ENCODE results near the gene DLX3.

The DLX3 gene

DNA sequence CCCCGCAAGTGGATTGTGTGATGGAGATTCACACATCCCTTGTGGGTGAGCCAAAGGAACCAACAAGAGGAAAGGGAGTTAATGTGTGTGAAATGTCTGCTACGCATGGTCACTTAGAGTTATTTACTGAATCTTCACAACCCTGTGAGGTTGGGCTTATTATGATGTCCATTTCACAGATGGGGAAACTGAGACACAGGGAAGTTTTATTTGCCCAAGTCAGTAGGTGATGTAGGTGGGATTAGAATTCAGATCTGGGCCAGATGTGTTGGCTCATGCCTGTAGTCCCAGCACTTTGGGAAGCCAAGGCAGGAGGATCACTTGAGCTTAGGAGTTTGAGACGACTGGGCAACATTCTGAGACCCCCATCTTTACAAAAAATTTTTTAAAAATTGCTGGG lies 37.7 kb downstream of the DLX3 start:
- no peak for DNase-seq (ENCODE audit: low read depth)

DNA sequence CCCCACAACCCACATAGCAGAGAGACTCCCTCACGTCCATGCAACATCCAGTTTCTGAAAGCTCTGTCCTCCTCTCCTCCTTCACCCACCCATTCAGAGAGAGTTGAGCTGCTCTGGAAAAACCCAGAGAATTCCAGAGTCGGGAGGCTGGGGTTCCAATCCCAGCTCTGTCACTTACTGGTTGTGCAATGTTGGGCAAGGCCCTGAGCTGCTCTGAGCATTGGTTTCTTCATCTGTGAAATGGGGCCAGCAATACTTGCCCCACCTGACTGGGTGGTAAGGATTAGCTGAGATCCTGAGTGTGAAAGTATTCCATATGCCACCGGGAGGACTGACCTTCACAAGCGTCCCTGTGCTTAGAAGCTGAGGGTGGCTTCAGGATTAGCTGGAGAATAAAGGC lies 38.2 kb downstream of the DLX3 start:
- DNase-seq (ENCODE audit: low read depth) = no peak

DNA sequence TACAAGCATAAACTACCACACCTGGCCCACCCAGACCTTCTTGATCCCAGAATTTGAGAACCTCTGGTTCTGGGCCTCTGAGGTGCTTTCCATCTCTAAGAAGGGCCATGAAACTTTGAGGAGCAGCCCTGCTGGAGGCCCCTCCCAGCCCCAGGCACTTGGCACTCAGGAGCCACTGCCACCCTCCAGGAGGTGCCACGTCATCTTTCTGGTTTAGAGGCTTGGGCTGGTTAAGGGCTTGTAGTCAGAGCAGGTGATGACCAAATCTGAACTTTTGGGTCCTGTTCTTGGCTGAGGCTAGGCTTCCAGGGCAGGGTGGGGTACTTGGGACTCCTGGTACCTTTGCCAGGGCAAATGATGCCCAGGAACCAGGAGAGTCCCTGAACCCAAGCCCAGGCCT lies 39.9 kb downstream of the DLX3 start:
- no peak for DNase-seq (ENCODE audit: low read depth)

DNA sequence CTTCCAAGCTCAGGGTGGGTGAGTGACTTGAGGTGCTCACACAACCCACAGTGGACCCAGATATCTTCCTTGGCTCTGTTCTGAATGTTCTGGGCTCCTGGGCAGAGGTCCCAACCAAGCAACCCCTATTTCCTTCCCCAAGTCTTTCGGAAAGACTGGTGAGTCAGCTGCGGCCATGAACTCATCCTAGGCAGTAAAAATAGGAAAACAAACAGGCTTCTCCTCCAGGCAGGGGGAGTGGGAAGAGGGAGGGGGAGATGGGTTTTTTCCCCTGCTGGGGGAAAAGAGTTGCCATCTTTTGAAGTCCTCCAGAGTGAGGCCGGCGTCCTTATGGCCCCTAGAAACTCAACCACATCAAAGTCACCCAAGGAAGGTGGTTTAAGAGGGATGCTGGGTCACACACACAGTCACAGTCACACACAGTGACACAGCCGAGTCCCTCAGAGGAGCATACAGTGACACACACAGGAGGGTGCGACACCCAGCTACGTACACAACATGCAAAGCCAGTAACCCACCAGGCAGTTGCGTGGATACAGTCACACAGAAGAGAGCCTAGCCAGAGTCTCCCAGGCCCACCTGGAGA lies 42.0 kb downstream of the DLX3 start:
- peak; percentile 58 for DNase-seq (ENCODE audit: low read depth)

DNA sequence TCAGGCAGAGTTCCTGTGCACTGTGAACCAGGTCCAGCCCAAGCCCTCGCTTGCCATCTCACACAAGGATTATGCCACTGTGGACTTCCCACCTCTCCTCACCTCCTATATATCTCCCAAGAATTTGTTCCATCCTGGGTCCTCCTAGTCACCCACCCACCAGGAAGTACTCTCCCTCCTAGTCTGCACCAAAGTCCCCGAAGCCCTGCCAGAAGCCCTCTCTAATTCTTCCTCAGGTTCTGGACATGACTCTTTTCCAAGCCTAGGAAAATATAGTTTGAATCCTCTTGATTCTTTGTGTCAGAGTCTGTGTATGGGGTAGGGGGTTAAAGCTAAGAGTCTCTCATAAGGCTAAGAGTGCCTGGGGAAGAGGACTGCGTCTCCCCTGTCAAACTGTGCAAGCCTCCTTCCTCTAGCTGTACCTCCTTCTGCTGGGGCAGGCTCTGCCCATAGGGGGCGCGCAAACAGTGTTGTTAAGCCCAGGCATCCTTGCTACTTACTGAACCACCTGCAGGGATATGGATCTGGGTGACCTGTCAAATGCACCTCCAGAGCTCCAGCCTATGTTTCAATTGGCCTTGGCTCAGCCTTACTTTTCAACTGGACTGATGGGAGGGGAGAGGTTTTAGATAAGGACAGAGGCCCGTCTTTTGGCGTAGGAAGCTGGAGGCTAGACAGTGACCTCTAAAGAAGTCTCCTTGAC lies 42.7 kb downstream of the DLX3 start:
- DNase-seq (ENCODE audit: low read depth) = peak; percentile 70

DNA sequence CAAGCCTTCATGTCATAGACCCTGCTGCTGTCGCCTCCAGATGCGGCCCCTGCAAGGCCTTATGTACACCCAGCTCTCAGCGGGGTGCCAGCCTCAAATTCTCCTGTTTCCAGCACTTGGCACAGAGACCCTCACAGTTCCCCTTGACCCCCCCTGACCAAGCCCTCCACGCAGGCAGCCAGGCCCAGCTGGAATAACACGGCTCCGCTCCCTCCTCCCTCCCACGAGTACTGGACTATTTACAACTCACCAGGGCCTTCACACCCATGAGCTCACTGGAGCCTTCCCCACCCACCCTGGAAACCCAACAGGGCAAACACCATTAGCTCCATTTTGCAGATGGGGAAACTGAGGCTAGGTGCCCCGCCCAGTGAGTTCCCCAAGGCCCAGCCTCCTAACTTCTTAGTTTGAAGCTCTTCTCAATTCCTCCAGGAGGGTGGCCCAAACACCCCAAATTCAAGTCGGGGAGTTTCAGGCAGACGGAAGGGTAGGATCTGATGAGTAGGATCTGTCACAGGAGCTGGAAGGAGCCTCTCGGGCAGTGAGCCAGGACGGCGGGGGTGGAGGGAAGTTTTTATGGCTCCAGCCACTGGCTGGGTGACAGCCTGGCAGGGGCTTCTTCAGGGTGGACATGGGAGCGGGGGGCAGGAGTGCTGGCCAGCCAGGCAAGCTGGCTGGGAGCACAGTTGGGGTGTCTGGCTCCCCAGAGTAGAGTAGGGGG lies 43.5 kb downstream of the DLX3 start:
- peak; percentile 48 for DNase-seq (ENCODE audit: low read depth)

DNA sequence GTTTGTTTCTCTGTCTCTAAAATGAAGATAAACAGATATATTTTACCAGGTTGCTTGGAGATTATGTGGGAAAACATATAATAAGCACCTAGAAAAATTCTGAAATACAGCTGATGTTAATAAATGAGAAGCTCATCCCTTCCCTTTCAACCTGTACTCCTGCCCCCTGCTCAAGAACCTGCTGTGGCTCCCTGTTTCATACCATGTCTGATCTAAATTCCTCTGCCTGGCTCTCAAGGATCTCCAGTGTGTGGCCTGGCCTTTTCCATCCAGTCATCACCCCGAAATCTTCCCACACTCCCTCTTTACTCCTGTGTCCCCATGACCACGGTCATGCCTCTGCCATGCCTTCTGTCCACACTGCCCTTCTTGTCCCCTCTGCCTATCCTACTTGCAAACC lies 45.4 kb downstream of the DLX3 start:
- no peak for DNase-seq (ENCODE audit: low read depth)

DNA sequence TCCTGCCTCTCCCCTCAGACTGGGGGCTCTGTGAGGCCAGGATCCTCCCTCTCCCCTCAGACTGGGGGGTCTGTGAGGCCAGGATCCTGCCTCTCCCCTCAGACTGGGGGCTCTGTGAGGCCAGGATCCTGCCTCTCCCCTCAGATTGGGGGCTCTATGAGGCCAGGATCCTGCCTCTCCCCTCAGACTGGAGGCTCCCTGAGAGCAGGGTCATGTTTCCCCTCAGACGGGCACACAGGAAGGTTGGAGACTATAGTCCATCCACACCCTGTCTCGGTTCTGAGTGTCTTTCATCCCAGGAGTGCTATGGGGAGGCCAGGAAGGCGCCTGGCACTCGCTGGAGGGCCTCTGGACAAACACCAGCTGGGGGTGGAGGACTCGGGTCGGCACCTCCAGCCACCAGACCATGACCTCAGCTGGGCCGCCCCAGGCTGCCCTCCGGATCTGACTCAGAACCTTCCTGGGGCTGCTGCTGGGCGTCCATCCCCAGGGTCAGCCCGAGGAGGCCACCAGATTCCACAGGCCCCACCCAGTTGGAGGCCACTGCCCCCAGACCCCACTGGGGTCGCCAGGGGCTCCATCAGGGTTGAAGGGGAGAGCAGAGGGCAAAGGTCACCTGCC lies 48.0 kb downstream of the DLX3 start:
- no peak for DNase-seq (ENCODE audit: low read depth)

DNA sequence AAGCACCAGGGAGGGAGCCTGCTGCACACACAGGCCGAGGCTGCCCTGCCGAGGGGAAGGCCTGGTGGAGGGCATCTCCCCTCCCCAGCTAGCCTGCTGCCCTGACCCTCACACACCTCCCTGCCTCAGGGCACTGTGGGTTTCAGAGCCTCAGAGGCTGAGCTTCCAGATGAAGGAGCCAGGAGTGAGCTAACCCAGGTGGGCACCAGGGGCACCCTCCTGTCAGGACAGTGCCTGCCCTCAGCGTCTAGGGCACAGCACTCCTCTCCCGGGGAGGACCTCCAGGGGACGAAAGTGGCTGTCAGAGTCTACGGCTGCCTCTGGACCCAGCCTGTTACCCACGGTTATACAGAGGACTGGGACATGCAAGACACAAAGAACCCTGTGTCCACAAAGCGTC lies 48.8 kb downstream of the DLX3 start:
- DNase-seq (ENCODE audit: low read depth) = no peak

DNA sequence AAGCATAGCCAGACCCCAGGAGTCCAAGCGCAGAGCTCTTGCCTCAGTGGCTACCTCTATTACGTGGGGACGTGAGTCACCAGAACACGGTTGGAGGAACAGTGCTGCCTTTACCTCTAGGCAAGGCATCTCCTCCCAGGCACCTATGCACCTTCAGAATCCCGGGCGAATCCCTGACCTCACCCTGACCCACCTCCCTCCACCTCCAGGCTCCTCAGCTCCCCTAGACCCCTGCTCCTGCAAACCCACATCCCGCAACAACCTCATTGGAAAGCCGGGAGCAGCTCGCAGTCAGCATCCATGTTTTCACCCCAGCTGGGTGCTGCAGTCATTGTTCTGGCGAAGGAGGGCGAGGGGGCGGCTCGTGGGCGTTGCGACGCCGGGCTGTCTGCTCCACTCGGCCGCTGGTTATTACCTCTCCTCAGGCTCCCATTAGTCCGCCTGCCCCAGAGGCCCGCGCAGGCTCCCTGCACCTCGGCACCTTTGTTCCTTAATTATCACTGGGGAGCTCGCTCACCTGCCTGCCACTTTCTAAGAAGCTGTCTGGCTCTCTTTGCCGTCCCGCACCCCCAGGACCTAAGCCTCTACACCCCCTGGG lies 50.7 kb downstream of the DLX3 start:
- DNase-seq (ENCODE audit: low read depth) = no peak

DNA sequence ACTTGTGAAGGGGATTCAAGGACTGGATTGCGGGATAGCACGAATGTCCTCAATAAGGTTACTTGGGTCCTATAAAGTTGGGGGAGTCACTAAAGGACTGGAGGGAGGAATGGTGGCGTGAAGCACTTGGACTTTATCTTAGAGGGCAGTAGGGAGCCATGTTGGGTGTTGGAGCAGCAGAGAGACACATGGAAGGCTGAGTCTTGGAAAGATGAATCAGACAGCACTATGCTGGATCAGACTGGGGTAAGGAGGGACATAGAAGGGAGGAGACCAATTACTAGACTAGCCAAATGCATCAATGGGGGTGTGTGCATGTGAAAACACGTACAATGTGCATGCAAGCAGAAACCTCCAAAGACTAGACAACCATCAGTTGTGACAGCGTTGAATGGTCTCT lies 52.1 kb downstream of the DLX3 start:
- DNase-seq (ENCODE audit: low read depth) = no peak

DNA sequence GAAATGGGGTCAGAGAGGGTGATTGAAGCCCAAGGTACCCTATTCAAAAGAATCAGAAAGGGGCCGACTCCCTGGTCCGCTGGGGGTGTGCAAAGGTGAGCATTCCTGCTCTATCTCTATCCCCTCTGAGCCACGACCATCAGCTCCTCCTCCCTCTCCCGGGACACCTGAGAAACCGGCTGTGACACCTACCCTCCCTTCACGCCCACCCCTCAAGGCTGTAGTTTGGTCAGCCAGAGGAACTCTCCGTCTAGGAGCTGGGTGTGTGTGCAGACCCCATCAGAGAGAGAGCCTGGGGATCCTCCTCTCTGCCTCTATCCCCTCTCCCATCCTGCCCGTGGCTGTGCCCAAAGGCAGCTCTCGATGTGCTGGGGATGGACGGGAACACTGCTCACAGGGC lies 53.6 kb downstream of the DLX3 start:
- DNase-seq (ENCODE audit: low read depth) = no peak
